Measurements from ENCODE around the gene COX6A2. TPM values are rescaled to one million over a fixed set of nuclear protein-coding genes. Genes with fewer than 3 reads are reported as not detected.

COX6A2 gene
- polyA plus RNA-seq, 1 donor from 2014 or later: not detected

DNA sequence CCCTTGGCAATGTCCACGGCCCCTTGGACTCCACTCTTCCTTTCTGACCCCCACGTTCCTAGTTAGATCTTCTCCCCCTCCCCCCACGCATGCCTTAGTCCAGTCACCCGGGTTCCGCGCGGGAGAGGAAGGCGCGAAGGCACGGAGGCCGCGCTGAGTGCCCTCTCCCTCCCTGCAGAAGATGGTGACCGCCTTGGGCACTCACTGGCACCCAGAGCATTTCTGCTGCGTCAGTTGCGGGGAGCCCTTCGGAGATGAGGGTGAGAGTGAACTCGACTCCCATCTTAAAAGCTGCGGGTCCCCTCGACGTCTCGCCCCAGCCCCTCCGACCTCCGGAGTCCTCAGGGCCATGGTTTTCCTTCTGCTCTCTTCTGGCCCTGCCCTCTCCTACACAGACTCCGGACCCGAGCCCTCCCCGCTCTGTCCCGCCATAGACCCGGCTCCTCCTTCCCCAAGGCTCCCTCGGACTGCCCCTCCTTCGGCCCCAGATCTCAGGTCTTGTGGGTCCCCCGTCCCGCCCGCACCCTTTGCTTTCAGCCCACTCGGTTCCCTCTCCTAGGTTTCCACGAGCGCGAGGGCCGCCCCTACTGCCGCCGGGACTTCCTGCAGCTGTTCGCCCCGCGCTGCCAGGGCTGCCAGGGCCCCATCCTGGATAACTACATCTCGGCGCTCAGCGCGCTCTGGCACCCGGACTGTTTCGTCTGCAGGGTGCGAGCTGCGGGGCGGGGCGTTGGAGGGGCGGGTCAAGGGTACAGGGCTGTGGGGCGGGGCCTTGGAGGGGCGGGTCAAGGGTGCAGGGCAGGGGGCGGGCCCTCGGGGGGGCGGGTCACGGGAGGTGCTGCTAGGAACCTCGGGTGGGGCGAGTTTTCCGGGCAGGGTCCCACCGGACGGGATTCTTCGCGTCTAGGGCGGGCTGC is 48.4 kb upstream of the COX6A2 start:
- Histone ChIP-seq H3K27ac (ENCODE audit: low read length) (no peak overlapping the region), H3K27me3 (ENCODE audit: insufficient read depth, low read depth, low read length) (peaks cover 87% of the 10 kb centered on the region)

DNA sequence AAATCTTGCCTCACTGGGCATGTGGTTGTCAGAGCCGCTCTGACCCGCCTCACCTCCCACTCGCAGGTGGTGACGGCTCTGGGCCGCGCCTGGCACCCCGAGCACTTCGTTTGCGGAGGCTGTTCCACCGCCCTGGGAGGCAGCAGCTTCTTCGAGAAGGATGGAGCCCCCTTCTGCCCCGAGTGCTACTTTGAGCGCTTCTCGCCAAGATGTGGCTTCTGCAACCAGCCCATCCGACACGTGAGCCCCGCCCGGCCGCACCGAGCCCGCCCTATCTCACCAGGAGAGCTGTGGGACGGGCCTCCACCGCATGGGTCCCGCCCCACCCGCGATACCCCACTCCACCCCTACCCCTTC is 47.8 kb upstream of the COX6A2 start:
- TF ChIP-seq MXI1 (conservative IDR thresholded peaks at IDR 0.05; ENCODE audit: poor library complexity, severe bottlenecking): no peak
- TF ChIP-seq SMC3 (conservative IDR thresholded peaks at IDR 0.05; ENCODE audit: poor library complexity): no peak
- TF ChIP-seq RAD21 (conservative IDR thresholded peaks at IDR 0.05): no peak
- no peak for TF ChIP-seq TAF1 (IDR thresholded peaks at IDR 0.05; ENCODE audit: low read depth)
- TF ChIP-seq EP300 (conservative IDR thresholded peaks at IDR 0.05; ENCODE audit: poor library complexity, severe bottlenecking): no peak
- TF ChIP-seq EZH2 (IDR thresholded peaks at IDR 0.05; ENCODE audit: borderline replicate concordance, insufficient read depth, low read length, poor library complexity, severe bottlenecking): no peak
- no peak for TF ChIP-seq POLR2AphosphoS5 (IDR thresholded peaks at IDR 0.05)
- TF ChIP-seq, protein P1, sequence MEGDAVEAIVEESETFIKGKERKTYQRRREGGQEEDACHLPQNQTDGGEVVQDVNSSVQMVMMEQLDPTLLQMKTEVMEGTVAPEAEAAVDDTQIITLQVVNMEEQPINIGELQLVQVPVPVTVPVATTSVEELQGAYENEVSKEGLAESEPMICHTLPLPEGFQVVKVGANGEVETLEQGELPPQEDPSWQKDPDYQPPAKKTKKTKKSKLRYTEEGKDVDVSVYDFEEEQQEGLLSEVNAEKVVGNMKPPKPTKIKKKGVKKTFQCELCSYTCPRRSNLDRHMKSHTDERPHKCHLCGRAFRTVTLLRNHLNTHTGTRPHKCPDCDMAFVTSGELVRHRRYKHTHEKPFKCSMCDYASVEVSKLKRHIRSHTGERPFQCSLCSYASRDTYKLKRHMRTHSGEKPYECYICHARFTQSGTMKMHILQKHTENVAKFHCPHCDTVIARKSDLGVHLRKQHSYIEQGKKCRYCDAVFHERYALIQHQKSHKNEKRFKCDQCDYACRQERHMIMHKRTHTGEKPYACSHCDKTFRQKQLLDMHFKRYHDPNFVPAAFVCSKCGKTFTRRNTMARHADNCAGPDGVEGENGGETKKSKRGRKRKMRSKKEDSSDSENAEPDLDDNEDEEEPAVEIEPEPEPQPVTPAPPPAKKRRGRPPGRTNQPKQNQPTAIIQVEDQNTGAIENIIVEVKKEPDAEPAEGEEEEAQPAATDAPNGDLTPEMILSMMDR (IDR thresholded peaks at IDR 0.05; ENCODE audit: poor library complexity, severe bottlenecking): no peak
- TF ChIP-seq, protein P2, sequence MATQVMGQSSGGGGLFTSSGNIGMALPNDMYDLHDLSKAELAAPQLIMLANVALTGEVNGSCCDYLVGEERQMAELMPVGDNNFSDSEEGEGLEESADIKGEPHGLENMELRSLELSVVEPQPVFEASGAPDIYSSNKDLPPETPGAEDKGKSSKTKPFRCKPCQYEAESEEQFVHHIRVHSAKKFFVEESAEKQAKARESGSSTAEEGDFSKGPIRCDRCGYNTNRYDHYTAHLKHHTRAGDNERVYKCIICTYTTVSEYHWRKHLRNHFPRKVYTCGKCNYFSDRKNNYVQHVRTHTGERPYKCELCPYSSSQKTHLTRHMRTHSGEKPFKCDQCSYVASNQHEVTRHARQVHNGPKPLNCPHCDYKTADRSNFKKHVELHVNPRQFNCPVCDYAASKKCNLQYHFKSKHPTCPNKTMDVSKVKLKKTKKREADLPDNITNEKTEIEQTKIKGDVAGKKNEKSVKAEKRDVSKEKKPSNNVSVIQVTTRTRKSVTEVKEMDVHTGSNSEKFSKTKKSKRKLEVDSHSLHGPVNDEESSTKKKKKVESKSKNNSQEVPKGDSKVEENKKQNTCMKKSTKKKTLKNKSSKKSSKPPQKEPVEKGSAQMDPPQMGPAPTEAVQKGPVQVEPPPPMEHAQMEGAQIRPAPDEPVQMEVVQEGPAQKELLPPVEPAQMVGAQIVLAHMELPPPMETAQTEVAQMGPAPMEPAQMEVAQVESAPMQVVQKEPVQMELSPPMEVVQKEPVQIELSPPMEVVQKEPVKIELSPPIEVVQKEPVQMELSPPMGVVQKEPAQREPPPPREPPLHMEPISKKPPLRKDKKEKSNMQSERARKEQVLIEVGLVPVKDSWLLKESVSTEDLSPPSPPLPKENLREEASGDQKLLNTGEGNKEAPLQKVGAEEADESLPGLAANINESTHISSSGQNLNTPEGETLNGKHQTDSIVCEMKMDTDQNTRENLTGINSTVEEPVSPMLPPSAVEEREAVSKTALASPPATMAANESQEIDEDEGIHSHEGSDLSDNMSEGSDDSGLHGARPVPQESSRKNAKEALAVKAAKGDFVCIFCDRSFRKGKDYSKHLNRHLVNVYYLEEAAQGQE (IDR thresholded peaks at IDR 0.05; ENCODE audit: borderline replicate concordance): no peak
- no peaks in the 10 kb centered on the region for H3F3A ChIP-seq (ENCODE audit: insufficient read depth, low read length, poor library complexity, severe bottlenecking)
- H3K9ac ChIP-seq (ENCODE audit: low read length): no peak overlapping the region
- H3K9me2 ChIP-seq (ENCODE audit: insufficient read depth, low read length): no peaks in the 10 kb centered on the region
- H3K4me3 ChIP-seq (ENCODE audit: low read length): no peak overlapping the region
- H2AFZ ChIP-seq (ENCODE audit: low read depth, low read length): no peak overlapping the region
- no peak overlapping the region for H3K27ac ChIP-seq (ENCODE audit: low read length)
- H3K79me2 ChIP-seq (replicated peaks; ENCODE audit: insufficient read depth, low read length): no peaks in the 10 kb centered on the region
- H4K20me1 ChIP-seq (ENCODE audit: insufficient read depth): no peaks in the 10 kb centered on the region
- no peaks in the 10 kb centered on the region for H3K9me3 ChIP-seq (ENCODE audit: low read length)
- peaks cover 89% of the 10 kb centered on the region for H3K27me3 ChIP-seq (ENCODE audit: insufficient read depth, low read depth, low read length)
- H3K4me2 ChIP-seq (ENCODE audit: low read length): no peak overlapping the region
- H3K36me3 ChIP-seq (ENCODE audit: insufficient read depth, low read length): no peaks in the 10 kb centered on the region

More for the DNA sequence above, 48.4 kb upstream of the COX6A2 start:
- no peak overlapping the region for H3K9ac ChIP-seq (ENCODE audit: low read length)
- H3K9me2 ChIP-seq (ENCODE audit: insufficient read depth, low read length): no peaks in the 10 kb centered on the region
- no peak overlapping the region for H3K4me2 ChIP-seq (ENCODE audit: low read length)
- no peaks in the 10 kb centered on the region for H3K9me3 ChIP-seq (ENCODE audit: low read length)
- H3F3A ChIP-seq (ENCODE audit: insufficient read depth, low read length, poor library complexity, severe bottlenecking): no peaks in the 10 kb centered on the region
- H4K20me1 ChIP-seq (ENCODE audit: insufficient read depth): no peaks in the 10 kb centered on the region
- H2AFZ ChIP-seq (ENCODE audit: low read depth, low read length): no peak overlapping the region
- H3K79me2 ChIP-seq (replicated peaks; ENCODE audit: insufficient read depth, low read length): no peaks in the 10 kb centered on the region
- peak overlapping the region; percentile 65 for H3K4me3 ChIP-seq (ENCODE audit: low read length)
- no peak for TF ChIP-seq SMC3 (conservative IDR thresholded peaks at IDR 0.05; ENCODE audit: poor library complexity)
- TF ChIP-seq POLR2AphosphoS5 (IDR thresholded peaks at IDR 0.05): no peak
- TF ChIP-seq, protein P1 (IDR thresholded peaks at IDR 0.05; ENCODE audit: poor library complexity, severe bottlenecking): no peak
- no peak for TF ChIP-seq MXI1 (conservative IDR thresholded peaks at IDR 0.05; ENCODE audit: poor library complexity, severe bottlenecking)
- TF ChIP-seq TAF1 (IDR thresholded peaks at IDR 0.05; ENCODE audit: low read depth): no peak
- TF ChIP-seq RAD21 (conservative IDR thresholded peaks at IDR 0.05): no peak
- TF ChIP-seq EP300 (conservative IDR thresholded peaks at IDR 0.05; ENCODE audit: poor library complexity, severe bottlenecking): no peak
- peak; percentile 50 for TF ChIP-seq EZH2 (IDR thresholded peaks at IDR 0.05; ENCODE audit: borderline replicate concordance, insufficient read depth, low read length, poor library complexity, severe bottlenecking)
- H3K36me3 ChIP-seq (ENCODE audit: insufficient read depth, low read length): no peaks in the 10 kb centered on the region

Data from neural cell (in vitro differentiated cells).